Right kidney (tissue), 1 donor: ENCODE measurements around the gene RAB27B.

Experiments
- DNase-seq: peaks from one replicate; pipeline ENCODE4 v3.0.0-alpha.2; 2016

Gene RAB27B

GRCh38 chr18:54860941-54861340, 32.7 kb downstream of the RAB27B start:
- DNase-seq, result no peak

DNA sequence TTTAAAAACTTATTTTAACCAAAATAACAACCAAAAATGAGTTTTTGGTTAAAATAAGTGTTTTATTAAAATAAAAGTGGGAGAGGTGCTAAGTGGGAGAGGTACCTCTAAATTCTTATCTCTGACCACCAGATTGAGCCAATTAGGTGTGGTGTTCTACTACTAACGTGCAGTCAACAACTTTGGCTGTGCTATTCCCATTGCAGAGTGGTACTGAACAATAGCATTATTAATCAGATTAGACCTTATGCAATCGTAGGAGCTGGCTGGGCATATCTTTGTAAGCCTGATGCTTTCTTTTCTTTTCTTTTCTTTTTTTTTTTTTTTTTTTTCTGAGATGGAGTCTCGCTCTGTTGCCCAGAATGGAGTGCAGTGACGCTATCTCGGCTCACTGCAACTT, 38.9 kb downstream of the RAB27B start:
- DNase-seq, result no peak

DNA sequence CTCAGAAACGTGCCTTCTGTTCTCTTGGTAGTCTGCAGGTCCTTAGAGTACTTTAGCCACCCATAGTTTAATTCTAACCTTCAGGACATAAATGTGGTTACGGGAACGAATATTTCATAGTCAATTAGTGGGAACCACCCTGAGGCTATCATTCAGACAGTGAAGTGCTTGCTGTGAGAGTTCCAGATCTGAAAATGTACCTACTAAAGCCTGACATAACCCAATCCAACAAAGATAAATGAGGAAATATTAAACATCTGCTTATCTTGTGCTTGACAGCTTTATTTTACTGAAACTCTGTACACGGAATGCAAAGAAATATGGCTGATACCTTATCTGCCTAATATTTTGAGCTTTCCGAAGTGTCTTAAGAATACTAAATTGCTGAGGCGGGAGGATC, 43.0 kb downstream of the RAB27B start:
- DNase-seq, result no peak

DNA sequence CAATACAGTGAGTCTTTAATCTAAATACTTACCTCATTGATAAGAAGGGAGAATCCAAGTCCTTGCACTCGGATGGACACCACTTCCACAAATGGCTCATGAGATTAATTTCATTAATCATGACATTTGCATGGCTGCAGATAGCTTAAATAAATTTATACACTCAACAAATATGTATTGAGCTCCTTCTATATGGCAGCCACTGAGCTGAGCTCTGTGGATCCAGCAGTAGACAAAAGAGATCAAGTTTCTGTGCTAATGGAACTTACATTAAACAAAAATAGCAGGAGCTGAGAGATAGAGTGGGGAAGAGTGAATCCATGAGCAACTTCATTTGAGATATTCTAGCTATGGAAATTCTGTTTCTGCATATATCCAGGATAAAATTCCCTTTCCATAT, 44.4 kb downstream of the RAB27B start:
- no peak for DNase-seq

DNA sequence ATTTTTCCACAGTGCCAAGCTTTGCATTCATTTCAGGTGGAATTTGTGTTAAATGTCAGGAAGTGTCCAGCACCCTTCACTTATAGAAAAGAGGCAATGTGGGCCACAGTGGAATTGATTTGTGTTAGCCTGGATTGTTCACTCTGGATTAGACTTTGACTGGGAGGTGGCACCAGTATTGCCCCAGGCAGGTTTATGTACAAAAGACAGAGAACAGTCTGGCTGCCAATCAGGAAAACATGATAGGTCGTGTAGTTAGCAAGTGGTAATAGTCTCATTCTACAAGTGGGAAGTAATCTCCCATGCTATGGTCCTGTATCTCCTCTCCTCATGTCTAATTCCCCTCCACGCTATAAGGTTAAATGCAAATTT, 45.6 kb downstream of the RAB27B start:
- DNase-seq, result no peak

GRCh38 chr18:54875063-54875462, 46.8 kb downstream of the RAB27B start:
- no peak for DNase-seq

DNA sequence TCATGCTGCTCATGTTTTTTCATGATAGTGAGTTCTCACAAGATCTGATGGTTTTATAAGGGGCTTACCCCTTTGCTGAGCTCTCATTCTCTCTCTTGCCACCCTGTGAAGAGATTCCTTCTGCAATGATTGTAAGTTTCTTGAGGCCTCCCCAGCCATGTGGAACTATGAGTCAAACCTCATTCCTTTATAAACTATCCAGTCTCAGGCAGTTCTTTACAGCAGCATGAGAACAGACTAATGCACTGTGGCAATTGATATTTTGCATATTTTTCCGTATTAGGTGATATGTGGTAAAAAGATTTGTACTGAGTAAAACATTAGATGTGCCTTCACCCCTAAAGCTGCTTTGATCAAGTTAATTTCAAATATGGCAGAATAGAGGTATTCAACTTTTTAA, 48.8 kb downstream of the RAB27B start:
- DNase-seq, result no peak

- no peak for DNase-seq
Observed at GRCh38 chr18:54878159-54878622, 49.9 kb downstream of the RAB27B start.

DNA sequence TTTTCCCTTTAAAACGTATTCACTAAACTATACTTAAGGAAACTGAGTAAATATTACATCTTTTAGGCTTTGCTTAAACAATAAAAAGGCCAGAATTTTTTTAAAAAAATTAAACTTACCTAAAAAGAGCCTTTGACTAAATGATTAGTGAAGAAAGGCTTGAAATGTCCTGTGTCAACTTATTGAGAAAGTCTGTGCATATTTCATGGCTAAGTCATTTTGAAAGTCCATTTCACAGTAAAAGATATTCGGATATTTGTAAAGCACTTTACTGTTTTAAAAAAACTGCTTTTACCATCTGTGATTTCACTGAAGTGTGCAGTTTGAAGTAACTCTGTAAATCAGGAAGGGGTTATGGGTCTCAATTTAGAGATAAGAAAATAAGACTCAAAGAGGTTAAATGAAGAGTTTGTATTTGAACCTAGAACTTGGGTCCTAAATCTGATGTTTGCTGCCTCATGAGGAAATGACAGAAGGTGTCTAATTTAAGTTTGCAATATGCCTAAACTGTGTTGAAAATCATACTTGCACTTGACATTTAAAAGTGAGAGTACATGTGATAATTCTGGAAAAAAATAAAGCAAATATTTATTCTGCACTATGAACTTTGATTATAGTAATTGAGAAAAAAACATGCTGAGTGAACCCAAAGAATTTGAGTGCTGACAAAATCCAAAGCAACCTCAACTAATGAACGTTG, 50.5 kb downstream of the RAB27B start:
- no peak for DNase-seq

DNA sequence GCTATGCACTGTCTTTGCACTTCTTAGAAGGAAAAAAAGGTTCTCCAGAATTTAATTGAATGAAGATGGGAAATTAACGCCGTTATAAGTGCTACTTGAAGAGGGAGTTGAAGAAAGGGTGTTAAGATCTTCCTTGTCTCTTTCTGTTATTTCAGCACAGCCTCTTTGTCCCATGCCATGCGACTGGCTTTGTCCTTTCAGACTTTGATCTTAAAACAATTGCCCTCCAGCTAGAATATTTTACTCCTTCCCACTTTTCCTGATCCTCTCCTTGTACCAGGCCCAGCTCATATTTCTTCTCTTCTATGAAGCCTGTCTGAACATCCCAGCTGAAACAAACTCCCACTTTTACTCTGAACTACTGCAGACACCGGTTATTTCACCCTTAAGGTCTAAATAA, 51.4 kb downstream of the RAB27B start:
- no peak for DNase-seq

GRCh38 chr18:54880395-54881105, 52.3 kb downstream of the RAB27B start:
- DNase-seq, result no peak

DNA sequence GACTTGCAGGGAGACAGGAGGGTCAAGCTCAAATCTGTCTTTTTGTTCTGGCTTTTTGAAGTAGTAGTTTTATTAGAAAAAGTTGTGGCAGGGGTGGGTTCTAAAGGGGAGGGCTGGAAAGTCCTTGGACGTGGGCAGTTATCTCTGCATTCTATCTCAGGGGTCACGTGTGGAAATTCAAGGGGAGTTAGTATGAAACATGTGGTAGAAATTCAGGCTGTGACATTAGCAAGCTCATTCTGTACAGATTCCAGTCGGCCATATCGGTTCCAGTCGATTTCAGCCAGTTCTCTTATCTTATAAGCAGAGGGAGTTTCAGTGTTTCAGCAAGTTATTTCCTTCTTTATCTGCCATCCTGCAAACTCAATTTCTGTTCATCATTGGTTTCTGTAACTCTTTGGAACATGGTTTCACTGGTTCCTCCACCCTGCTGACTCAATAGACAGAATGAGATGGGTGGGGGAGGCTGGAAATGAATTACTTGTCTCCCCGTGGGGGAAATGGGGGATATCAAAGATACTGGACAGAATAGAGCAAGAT, 53.0 kb downstream of the RAB27B start:
- no peak for DNase-seq

GRCh38 chr18:54882318-54882717, 54.0 kb downstream of the RAB27B start:
- DNase-seq, result no peak

DNA sequence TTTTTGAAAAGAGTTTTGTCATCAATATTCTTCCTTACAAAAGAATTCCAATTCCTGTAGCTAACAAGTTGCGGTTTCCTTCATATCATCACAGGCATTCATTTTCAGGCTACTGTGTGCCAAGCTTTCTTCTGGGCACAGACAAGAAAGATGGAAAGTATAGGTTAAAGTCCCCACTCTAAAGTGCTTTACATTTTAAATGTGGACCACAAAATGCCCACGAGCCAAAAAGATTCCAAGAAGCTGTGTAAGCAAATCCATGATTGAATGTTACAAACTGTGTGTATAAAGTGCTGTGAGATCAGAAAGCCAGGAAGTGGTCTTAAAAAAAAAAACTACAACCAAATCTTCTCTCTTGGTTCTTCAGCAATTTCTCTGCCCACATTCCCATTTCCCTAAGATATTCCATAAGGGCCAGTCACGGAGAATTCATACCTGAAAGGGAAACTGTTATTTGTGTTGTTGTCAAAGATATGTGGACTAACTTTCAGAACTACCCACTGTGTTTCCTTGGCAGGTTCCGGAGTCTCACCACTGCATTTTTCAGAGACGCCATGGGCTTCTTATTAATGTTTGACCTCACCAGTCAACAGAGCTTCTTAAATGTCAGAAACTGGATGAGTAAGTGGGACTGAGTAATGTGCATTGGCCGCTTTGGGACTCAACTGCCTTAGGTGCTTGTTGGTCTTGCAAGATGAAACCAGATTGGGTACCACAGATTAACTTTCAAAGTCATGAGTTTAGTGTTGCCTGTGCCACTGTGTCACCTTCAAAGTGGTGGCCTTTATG, 55.7 kb downstream of the RAB27B start:
- no peak for DNase-seq

DNA sequence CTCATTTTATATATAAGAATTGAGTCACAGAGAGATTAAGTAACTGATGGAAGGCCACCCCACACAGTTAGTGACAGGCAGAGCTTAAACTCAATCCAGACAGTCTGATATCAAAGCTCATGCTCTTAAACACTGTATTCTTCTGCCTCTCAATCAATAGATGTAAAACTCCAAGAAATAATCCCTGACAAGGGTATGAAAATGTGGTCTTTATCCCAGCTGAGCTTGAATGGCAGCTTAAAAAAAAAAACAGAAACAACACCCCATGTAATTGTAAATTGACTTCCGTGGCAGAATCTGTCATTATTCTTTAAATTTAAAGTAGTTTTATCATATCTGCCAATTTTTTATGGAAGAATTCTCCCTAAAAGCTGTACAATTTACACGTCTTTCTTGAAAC, 60.1 kb downstream of the RAB27B start:
- no peak for DNase-seq

GRCh38 chr18:54888933-54889332, 60.7 kb downstream of the RAB27B start:
- DNase-seq, result no peak

DNA sequence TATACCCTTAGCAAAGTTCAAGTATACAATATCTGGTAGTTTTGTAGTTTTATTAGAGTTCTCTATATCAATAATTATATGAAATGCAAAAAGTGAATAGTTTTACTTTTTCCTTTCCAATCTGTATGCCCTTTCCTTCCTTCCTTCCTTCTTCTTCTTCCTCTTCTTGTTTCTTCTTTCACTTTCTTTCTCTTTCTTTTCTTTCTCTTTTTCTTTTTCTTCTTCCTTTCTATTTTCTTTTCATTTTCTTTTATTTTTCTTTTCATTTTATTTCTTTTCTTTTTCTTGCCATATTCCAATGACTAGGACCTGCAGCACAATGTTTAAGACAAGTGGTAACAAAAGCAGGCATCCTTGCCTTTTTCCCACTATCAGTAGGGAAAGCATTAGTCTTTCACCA, 71.2 kb downstream of the RAB27B start:
- DNase-seq, result no peak

- no peak for DNase-seq
Observed at GRCh38 chr18:54900290-54900689, 72.0 kb downstream of the RAB27B start.

GRCh38 chr18:54904581-54904980, 76.3 kb downstream of the RAB27B start:
- DNase-seq, result no peak

- DNase-seq, result no peak
Observed at GRCh38 chr18:54905629-54906028, 77.4 kb downstream of the RAB27B start.

DNA sequence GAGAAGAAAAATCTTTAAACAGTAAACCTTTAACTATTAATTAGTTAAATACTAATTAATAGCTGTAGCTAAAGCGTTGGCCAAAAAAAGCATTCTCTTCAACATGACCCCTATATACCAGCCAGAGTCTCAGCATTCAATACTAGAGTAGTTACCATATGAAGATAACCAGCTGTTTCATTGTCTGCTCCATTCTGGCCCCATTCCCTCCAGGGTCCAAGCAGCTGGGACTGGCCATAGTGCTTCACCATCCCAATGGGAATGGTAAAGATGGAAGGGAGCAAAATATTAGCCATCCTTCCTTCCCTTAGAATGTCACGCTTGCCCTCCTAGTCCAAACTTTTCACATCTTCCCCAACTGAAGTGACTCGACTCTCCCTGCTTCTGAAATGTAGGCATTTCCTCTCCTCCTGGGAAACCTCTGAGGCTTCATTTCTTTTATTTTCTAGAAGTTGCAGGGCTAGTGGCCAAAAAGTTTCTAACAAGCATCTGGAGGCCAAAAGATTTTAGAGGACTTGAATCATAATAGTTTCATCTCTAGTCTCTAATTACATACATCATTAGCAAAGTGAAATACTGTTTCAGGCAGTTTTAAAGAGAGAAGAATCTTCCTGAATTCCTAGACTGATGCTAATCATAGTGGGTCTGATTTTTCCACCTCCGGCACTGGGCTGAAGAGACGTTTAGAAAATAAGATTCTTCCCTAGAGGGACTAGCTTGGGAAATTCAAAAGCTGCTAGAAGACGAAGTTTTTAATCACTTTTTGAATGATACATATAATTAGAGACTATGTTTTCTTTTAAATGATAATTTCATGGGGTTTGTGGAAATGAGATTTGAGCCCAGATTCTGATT, 78.3 kb downstream of the RAB27B start:
- DNase-seq, result no peak

DNA sequence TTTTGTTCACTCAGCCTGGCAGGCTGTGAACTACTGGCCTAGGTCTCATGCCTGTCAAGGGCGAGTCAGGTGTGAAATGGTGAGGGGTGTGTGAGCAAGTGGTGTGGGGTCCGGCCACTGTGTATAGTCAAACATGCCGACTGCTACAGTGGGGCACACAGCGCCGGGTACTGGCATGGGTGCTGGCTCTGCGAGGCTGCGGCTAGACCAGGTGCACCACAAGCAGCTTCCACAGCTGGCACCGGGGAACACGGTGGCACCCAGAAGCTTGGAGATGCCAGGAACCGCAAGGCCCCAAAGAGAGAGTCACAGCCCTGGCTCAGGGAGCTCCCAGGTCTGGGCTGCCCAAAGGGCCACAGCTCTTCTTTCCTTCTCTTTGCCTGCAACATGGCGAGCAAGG, 81.3 kb downstream of the RAB27B start:
- DNase-seq, result no peak
